ENCODE measurements around the gene PINLYP. TPM values are rescaled to one million over a fixed set of nuclear protein-coding genes. Genes with fewer than 3 reads are reported as not detected.

PINLYP gene
- total and polyA plus RNA-seq, 2 of the 13 experiments (the other 11 are each of a cell fraction or from before 2014, with no cell fraction given) = 0.21 to 0.24 TPM

DNA sequence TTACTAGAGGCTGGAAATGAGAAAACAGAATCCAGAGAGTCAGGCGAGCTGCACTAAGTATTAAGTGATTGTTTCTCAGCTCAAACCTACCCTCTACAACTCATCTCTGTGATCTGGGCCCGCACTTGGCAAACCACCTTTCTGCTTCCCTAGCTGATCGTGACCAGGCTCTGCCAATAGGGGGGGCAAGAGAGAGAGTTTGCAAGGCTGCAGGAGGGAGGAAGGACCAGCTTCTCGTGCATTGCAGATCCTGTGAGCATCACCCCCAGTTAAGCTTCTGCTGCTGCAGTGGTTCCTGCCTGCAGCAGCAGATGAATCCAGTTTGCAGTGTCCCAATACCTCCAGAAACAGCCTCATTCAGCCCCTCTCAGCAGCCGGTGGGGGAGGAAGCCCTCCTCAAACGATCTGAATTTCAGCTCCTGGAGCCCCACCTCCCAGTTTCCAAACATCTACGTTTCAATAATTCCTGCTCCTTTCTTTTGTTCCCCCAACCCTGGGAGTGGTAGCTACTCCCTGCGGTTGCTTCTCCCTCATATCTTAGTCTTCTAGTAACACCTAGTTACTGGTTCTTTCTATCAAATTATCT, 20.3 kb upstream of the PINLYP start:
- peak; percentile 62 for DNase-seq (ENCODE audit: low spot score)
- TF ChIP-seq MAFK (conservative IDR thresholded peaks at IDR 0.05 in 1 of 2, IDR thresholded peaks at IDR 0.05 in 1 of 2; ENCODE audit: low read length in 2 of 2) (no peak), PPARG (CRISPR knock-in tag; conservative IDR thresholded peaks at IDR 0.05) (no peak), PHB2 (IDR thresholded peaks at IDR 0.05; ENCODE audit: partially characterized antibody) (no peak), SAP130 (CRISPR knock-in tag; IDR thresholded peaks at IDR 0.05; ENCODE audit: low read depth) (0 out of 2 replicates have a peak, but pooled peaks have one; percentile 11), RAD21 (CRISPR knock-in tag; IDR thresholded peaks at IDR 0.05) (0 out of 2 replicates have a peak, but pooled peaks have one; percentile 36), ZSCAN25 (CRISPR knock-in tag; IDR thresholded peaks at IDR 0.05) (no peak), SMC3 (IDR thresholded peaks at IDR 0.05; ENCODE audit: low read length) (peak; percentile 67), DPF2 (CRISPR knock-in tag; IDR thresholded peaks at IDR 0.05; ENCODE audit: borderline replicate concordance, low read depth) (no peak), PAWR (CRISPR knock-in tag; IDR thresholded peaks at IDR 0.05; ENCODE audit: borderline replicate concordance) (no peak), SALL1 (CRISPR knock-in tag; IDR thresholded peaks at IDR 0.05) (no peak), GTF3A (CRISPR knock-in tag; conservative IDR thresholded peaks at IDR 0.05) (no peak), TCF7 (IDR thresholded peaks at IDR 0.05; ENCODE audit: low read depth) (no peak), PCBP2 (optimal IDR thresholded peaks at IDR 0.05; ENCODE audit: low read depth, low read length, poor library complexity, severe bottlenecking) (no peak), ZNF879 (CRISPR knock-in tag; IDR thresholded peaks at IDR 0.05) (no peak), ZKSCAN1 (IDR thresholded peaks at IDR 0.05; ENCODE audit: low read length) (no peak)
- TF ChIP-seq, protein P1, sequence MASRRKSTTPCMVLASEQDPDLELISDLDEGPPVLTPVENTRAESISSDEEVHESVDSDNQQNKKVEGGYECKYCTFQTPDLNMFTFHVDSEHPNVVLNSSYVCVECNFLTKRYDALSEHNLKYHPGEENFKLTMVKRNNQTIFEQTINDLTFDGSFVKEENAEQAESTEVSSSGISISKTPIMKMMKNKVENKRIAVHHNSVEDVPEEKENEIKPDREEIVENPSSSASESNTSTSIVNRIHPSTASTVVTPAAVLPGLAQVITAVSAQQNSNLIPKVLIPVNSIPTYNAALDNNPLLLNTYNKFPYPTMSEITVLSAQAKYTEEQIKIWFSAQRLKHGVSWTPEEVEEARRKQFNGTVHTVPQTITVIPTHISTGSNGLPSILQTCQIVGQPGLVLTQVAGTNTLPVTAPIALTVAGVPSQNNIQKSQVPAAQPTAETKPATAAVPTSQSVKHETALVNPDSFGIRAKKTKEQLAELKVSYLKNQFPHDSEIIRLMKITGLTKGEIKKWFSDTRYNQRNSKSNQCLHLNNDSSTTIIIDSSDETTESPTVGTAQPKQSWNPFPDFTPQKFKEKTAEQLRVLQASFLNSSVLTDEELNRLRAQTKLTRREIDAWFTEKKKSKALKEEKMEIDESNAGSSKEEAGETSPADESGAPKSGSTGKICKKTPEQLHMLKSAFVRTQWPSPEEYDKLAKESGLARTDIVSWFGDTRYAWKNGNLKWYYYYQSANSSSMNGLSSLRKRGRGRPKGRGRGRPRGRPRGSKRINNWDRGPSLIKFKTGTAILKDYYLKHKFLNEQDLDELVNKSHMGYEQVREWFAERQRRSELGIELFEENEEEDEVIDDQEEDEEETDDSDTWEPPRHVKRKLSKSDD (CRISPR knock-in tag; IDR thresholded peaks at IDR 0.05; ENCODE audit: low read depth) = no peak
- TF ChIP-seq, protein P2, sequence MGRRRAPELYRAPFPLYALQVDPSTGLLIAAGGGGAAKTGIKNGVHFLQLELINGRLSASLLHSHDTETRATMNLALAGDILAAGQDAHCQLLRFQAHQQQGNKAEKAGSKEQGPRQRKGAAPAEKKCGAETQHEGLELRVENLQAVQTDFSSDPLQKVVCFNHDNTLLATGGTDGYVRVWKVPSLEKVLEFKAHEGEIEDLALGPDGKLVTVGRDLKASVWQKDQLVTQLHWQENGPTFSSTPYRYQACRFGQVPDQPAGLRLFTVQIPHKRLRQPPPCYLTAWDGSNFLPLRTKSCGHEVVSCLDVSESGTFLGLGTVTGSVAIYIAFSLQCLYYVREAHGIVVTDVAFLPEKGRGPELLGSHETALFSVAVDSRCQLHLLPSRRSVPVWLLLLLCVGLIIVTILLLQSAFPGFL (CRISPR knock-in tag; IDR thresholded peaks at IDR 0.05) = no peak
- TF ChIP-seq, protein P3, sequence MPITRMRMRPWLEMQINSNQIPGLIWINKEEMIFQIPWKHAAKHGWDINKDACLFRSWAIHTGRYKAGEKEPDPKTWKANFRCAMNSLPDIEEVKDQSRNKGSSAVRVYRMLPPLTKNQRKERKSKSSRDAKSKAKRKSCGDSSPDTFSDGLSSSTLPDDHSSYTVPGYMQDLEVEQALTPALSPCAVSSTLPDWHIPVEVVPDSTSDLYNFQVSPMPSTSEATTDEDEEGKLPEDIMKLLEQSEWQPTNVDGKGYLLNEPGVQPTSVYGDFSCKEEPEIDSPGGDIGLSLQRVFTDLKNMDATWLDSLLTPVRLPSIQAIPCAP (CRISPR knock-in tag; IDR thresholded peaks at IDR 0.05; ENCODE audit: low read depth) = no peak
- TF ChIP-seq, protein P4, sequence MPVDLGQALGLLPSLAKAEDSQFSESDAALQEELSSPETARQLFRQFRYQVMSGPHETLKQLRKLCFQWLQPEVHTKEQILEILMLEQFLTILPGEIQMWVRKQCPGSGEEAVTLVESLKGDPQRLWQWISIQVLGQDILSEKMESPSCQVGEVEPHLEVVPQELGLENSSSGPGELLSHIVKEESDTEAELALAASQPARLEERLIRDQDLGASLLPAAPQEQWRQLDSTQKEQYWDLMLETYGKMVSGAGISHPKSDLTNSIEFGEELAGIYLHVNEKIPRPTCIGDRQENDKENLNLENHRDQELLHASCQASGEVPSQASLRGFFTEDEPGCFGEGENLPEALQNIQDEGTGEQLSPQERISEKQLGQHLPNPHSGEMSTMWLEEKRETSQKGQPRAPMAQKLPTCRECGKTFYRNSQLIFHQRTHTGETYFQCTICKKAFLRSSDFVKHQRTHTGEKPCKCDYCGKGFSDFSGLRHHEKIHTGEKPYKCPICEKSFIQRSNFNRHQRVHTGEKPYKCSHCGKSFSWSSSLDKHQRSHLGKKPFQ (CRISPR knock-in tag; IDR thresholded peaks at IDR 0.05; ENCODE audit: insufficient replicate concordance) = no peak

More for the DNA sequence above, 20.3 kb upstream of the PINLYP start:
- no peak overlapping the region for H3K4me3 ChIP-seq (replicated peaks in 1 of 3; ENCODE audit: insufficient read depth in 1 of 3, low read depth in 2 of 3, low read length in 3 of 3)
- 73% methylated on average over 8 of the region's 8 CpGs for WGBS (ENCODE audit: low lambda C conversion rate)
- POLR2A ChIA-PET = interaction anchor here (1.0 to 1.3 kb wide), 2 partner anchors 20 to 96 kb away, joined by 3 read pairs; partner anchors contain the start of genes PINLYP and XRCC1
- peaks cover 18 to 48% of the 10 kb centered on the region in 2 experiments for H3K36me3 ChIP-seq (replicated peaks in 1 of 2; ENCODE audit: control insufficient read depth in 1 of 2, insufficient read depth in 2 of 2, low read length in 2 of 2)
- no peak overlapping the region for H3K9ac ChIP-seq (ENCODE audit: insufficient read depth, low read depth, low read length)
- no peaks in the 10 kb centered on the region for H3K27me3 ChIP-seq (ENCODE audit: control insufficient read depth in 1 of 2, insufficient read depth in 2 of 2, low read length in 2 of 2)
- intact Hi-C loops (cut with micrococcal nuclease; ENCODE audit: unreplicated experiment) (loop anchor here (1.0 kb wide), 1 partner anchor 97 kb away; no protein-coding TSS in a partner anchor), in situ Hi-C loops (cut with HindIII; ENCODE audit: extremely low pct_ligation_motif_present, low pct_unique_long_range_greater_than_20kb) (loop anchor here (5.0 kb wide), 1 partner anchor 97 kb away; no protein-coding TSS in a partner anchor)
- no peak overlapping the region for H3K27ac ChIP-seq (ENCODE audit: extremely low read length, insufficient read depth, low read length)
- H3K9me3 ChIP-seq (ENCODE audit: low read length) = no peaks in the 10 kb centered on the region
- CTCF ChIA-PET (ENCODE audit: low intra/inter-chr PET ratio, low total read pairs) = interaction anchor here (1.0 to 1.9 kb wide), 4 partner anchors 39 to 109 kb away, joined by 3 to 14 read pairs (median 8); no protein-coding TSS in a partner anchor
- no peaks in the 10 kb centered on the region for H3K79me2 ChIP-seq (ENCODE audit: insufficient read depth, low read length)
- no peaks in the 10 kb centered on the region for H3K4me1 ChIP-seq (ENCODE audit: insufficient read depth, low read length)
- FAIRE-seq (peak; percentile 73), ATAC-seq (peak; percentile 88)
- no peak overlapping the region for H2AFZ ChIP-seq (ENCODE audit: low read length)
- no peaks in the 10 kb centered on the region for H4K20me1 ChIP-seq (ENCODE audit: insufficient read depth, low read length)
- H3K4me2 ChIP-seq (ENCODE audit: low read depth, low read length) = no peak overlapping the region
- BruUV-seq (replicated peaks) = no TSS peak

Data from HepG2 (cell line).